Stimulated activated CD8-positive, alpha-beta memory T cell treated with anti-CD3 and anti-CD28 coated beads, Interleukin-4, amount 100 ng/mL, for 4 hours (primary cell): ENCODE measurements around the gene CCDC167.

ENCODE experiments used
- DNase-seq, 2 donors: peaks; one replicate each; pipeline ENCODE4 v3.0.0-alpha.2; 2020; ENCODE audit warnings: low read depth in 2 of 2, low spot score in 1 of 2

CCDC167 gene

GRCh38 chr6:37530297-37530696 lies 30.6 kb upstream of the CCDC167 start:
- DNase-seq, result no peak

DNA sequence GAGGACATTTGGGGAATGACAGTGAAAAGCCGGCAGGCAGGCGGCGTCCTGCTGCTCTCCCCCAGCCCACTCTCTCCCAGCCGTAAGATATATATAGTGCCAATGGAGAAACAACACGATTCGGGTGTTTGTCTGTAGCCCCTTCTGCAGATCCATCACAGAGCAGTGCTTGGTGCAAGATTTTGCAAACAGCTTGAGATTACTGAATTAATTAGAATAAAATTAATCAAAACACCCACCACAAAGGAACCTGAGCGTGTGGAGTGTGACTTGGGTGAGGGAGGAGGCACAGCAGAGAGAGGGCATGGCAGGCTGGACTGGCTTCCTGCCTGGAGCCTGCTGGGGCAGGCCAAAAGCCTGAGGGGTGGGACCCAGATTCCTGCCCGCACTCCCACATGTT lies 28.8 kb upstream of the CCDC167 start:
- DNase-seq, result no peak

GRCh38 chr6:37525460-37526357 lies 26.0 kb upstream of the CCDC167 start:
- DNase-seq, result no peak

DNA sequence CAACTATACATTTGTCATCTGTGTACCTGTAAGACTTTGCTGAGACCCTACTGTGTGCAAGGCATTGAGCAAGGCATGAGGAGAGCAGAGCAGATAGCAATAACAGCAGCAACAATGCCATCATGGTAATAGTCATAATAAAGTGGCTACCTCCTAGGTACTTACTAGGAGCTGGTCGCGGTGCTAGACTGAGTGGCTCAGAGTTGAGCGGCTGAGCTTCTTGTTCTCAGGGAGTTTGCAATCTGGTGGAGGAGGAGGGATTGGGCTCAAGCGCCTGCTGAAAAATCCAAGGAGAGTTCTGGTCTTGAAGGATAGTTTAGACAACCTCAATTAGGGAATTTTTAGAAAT lies 25.3 kb upstream of the CCDC167 start:
- no peak for DNase-seq

DNA sequence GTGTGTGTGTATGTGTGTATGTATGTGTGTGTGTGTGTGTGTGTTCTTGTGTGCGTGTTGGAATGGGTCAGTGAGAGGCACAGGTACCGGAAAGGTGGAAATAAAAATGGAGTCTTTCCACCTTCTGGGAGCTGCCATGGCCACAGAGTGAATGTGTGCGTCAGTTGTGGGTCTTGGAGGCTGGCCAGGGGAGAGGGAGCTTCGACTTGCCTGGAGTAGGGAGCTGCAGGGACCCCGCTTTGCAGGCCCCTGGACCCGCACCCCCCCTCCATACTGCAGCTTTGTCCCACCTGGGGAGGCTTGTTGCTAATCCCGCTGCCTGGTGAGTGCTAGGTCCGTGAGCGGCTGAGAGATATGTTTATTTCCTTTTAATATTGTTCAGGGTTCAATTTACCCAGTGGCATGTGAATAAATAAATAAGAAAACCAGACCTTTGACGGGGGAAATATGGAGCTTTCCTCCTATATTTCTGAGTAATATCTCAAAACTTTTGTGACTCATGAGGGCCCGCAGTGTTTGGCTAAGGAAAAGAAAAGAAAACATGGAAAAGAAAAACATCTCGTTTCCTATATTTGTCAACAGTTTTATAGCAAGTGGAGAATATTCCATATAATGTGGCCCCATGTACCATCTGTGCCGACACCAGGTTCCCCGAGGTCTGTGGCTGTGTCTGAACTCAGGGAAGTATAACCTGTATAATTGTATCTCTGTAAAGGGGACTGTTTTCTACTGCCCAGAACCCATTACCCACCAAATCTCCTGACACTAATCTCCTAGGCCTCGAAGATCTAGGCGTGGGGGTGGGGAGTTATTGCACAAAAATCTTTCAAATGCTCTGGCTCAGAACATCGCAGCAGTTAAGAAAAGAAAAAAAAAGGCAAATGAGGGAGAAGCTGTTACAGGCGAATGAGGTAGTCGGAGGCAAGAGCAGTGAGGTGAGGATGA lies 24.6 kb upstream of the CCDC167 start:
- no peak for DNase-seq

DNA sequence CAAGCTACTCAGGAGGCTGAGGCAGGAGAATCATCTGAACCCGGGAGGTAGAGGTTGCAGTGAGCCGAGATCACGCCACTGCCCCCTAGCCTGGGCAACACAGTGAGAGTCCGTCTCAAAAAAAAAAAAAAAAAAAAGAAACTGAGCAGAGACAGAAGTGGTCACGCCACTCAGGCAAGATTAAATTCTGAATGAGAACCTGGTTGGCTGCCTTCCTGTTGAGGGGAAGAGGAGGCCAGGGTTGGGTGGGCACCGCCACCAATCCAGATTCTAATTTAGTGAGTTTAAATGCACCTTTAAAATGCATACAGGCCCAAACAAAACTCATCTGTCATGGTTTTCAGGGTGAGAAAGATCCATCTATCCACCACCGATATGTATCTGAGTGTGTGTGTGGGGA lies 23.7 kb upstream of the CCDC167 start:
- DNase-seq, result no peak

DNA sequence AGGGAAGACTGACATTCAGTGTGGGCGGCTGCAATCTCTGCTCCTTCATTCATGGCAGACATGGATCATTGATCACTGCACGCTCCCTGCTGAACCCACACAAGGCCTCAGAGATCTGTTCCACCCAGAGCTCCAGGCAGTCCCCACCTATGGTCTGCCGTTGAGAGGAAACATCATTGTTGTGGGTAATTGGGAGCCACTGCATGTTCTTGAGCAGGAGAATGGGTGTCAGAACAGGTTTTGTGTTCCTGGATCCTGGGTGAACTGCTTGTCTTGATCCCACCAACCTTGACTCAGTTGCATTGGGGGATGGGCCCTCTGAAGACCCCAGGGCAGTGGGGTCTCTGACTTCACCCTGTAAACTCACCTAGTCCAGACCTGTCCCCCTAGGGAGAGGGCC lies 23.1 kb upstream of the CCDC167 start:
- DNase-seq, result no peak

GRCh38 chr6:37521674-37522073 lies 22.0 kb upstream of the CCDC167 start:
- DNase-seq, result no peak

DNA sequence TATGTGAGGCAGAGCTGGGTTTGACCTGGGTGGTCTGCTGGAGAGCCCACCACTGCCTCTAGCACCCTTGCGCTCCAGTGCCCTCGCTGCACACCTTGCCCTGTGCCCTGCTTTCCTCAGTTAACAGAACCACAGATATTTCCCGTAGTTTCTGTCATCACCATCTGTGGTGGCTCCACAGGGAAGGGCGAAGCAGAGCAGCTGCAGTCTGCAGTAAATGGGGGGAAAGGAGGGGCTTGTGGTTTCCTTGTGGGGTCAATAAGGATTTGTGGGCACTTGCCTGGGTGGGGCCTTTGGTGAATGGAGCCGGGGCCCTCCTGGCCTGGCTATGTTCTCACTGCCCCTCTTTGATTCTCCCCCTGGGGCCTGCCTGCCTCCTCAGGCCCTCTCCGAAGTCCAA lies 21.2 kb upstream of the CCDC167 start:
- DNase-seq, result no peak

- no peak for DNase-seq
Measured at GRCh38 chr6:37519461-37519860, 19.8 kb upstream of the CCDC167 start.

GRCh38 chr6:37518116-37518515 lies 18.4 kb upstream of the CCDC167 start:
- no peak for DNase-seq

GRCh38 chr6:37517411-37517812 lies 17.7 kb upstream of the CCDC167 start:
- DNase-seq, result peak in 1 of 2 donors; percentile 54

GRCh38 chr6:37516920-37517405 lies 17.3 kb upstream of the CCDC167 start:
- no peak for DNase-seq

GRCh38 chr6:37516076-37516919 lies 16.6 kb upstream of the CCDC167 start:
- DNase-seq, result peak; percentile 59 to 83

GRCh38 chr6:37515712-37516075 lies 16.0 kb upstream of the CCDC167 start:
- DNase-seq, result no peak

- DNase-seq, result no peak
Measured at GRCh38 chr6:37514837-37515236, 15.1 kb upstream of the CCDC167 start.

- no peak for DNase-seq
Measured at GRCh38 chr6:37514321-37514771, 14.7 kb upstream of the CCDC167 start.

DNA sequence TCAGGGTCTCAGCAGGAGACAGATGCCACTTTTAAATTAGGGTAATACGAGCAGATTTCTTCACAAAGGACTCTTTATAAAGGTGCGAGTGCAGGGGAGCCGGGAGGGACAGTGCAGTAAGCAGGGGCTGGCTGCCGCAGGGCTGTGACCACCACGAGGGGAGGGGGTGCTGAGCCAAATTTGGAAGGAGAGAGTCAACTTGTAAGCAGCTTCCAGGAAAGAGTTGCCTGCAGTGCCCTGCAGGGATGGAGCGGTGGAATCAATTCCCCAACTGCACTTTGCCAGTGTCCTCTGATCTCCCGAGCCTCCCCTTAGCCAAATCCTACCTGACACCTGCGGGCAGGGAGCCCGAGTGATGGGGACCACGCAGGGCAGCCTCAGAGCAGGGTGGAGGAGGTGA lies 13.9 kb upstream of the CCDC167 start:
- DNase-seq, result no peak

DNA sequence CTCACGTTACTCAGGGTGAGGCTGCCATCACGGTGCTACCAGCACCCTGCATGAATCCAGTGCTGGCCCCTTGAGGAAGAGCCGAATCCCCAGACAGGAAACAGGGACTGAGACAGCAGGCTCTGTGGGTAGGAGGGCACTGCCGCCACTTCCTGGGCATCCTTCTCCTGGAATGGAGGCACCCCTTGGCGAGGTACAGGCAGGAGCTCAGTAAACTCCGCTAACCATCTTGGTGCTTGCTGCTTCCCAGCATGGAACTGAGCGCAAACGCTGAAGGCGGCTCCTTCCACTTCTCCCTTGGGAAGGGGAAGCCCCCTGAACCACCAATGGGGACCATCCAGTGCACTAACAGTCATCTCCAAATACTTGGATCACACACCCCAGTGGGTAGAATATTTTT lies 13.5 kb upstream of the CCDC167 start:
- DNase-seq, result no peak

DNA sequence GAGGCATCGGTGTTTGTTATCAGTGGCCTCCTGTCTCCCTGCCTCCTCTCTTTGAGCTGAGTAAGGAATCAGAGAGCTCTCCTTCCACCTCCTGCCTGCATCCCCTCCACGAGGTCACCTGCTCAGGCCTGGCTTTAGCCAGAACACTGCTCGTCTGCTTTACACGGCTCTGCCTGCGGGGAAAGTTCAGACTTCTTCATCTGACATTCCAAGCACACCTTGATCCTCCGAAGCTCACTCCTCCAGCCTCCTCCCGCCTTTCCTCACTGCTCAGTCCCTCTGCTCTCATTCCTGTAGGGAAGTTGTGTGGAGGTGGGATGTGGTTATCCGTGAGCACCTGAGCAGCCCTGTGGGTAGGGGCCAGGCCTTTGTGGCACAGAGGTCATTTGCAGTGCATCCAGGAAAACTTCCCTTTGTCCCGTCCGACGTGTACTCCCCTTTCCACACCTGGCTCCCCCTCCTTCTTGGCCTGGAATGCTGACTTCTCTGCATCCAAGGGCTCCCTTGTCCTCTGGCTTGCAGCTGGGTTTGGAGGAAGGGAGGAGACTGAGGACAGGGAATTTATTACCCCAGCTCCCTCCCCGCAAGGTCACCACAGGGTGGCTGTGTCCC lies 12.8 kb upstream of the CCDC167 start:
- no peak for DNase-seq
